Progenitor cell of endocrine pancreas (in vitro differentiated cells): Measurements from ENCODE around the gene FOXP1. TPM values are rescaled to one million over a fixed set of nuclear protein-coding genes. Genes with fewer than 3 reads are reported as not detected.

Source experiments
- DNase-seq: peaks from one replicate; pipeline ENCODE4 v3.0.0; 2021; ENCODE audit warnings: low spot score; ENCODE audit not compliant: unreplicated experiment
- H3K27ac Mint-ChIP-seq: 2 replicates; pipeline ENCODE4 v1.8.0; 2021; ENCODE audit warnings: mild to moderate bottlenecking, moderate library complexity, mixed read lengths
- H3K27me3 Mint-ChIP-seq: 2 replicates; pipeline ENCODE4 v1.8.0; 2021; ENCODE audit warnings: mixed read lengths
- H3K36me3 Mint-ChIP-seq: 2 replicates; pipeline ENCODE4 v1.8.0; 2022; ENCODE audit warnings: mixed read lengths; ENCODE audit not compliant: insufficient read depth
- H3K4me1 Mint-ChIP-seq: 2 replicates; pipeline ENCODE4 v1.8.0; 2021; ENCODE audit warnings: low read depth, mixed read lengths
- H3K4me3 Mint-ChIP-seq: 2 replicates; pipeline ENCODE4 v1.8.0; 2021; ENCODE audit warnings: low read depth, mild to moderate bottlenecking, moderate library complexity, mixed read lengths
- H3K9me3 Mint-ChIP-seq: 2 replicates; pipeline ENCODE4 v1.8.0; 2021; ENCODE audit warnings: low read depth, mixed read lengths
- total RNA-seq: library from RNA; stranded (reverse); gene quantifications from 2 replicates; pipeline ENCODE4 v1.2.1, GENCODE V29; 2021
- TF ChIP-seq, protein P1 (sequence below): fragments of 200-600 bp; sonication (generic); IDR thresholded peaks from one replicate; pipeline ENCODE4 v1.5.0; 2021; ENCODE audit warnings: antibody characterized with exemption, mild to moderate bottlenecking; ENCODE audit not compliant: unreplicated experiment

FOXP1 gene
- total RNA-seq, 1 donor from 2014 or later: 242 TPM

DNA sequence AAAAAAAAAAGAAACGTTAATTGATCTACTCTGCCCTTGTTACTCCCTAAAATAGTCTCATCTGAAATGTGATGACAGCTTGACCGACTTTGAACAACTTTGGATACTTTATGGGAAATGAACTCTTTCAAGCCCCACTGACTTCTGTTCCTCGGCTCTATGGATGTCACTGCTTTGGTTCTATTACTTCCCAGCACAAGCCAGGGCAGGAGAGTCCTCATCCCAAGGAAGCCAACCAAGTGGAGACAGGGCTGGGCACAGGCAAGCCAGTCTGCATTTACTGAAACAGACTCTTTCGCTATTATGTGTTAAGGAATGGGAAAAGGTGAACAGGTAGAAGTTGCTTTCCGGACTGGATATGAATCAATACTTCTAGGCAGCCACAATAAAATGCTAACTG, 444.0 kb downstream of the FOXP1 start:
- TF ChIP-seq, protein P1, sequence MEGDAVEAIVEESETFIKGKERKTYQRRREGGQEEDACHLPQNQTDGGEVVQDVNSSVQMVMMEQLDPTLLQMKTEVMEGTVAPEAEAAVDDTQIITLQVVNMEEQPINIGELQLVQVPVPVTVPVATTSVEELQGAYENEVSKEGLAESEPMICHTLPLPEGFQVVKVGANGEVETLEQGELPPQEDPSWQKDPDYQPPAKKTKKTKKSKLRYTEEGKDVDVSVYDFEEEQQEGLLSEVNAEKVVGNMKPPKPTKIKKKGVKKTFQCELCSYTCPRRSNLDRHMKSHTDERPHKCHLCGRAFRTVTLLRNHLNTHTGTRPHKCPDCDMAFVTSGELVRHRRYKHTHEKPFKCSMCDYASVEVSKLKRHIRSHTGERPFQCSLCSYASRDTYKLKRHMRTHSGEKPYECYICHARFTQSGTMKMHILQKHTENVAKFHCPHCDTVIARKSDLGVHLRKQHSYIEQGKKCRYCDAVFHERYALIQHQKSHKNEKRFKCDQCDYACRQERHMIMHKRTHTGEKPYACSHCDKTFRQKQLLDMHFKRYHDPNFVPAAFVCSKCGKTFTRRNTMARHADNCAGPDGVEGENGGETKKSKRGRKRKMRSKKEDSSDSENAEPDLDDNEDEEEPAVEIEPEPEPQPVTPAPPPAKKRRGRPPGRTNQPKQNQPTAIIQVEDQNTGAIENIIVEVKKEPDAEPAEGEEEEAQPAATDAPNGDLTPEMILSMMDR: no peak
- Mint-ChIP-seq H3K27ac (peak overlapping the region; percentile 71), H3K9me3 (peaks cover 4% of the 10 kb centered on the region), H3K4me1 (peaks cover 62% of the 10 kb centered on the region), H3K36me3 (peaks cover 6% of the 10 kb centered on the region), H3K4me3 (no peak overlapping the region), H3K27me3 (no peaks in the 10 kb centered on the region)
- no peak for DNase-seq

DNA sequence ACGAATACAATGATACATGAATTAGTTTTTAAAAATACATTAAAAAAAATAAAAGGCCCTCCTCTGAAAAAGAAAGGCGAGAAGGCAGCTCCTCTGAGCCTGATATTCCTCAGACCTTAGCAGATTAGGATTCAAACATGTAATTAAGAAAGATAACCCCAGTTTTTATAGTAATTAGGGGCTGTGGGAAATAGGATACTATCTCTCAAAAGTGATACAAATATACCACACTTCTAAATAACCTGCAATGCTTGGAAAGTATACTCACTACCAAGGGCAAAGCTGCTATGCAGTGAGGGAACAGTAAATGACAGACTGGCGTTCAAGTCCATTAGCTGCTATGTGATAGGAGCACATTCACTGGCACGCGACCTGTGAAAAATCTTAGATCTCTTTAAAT, 445.1 kb downstream of the FOXP1 start:
- Mint-ChIP-seq H3K27me3 (no peaks in the 10 kb centered on the region), H3K36me3 (peaks cover 6% of the 10 kb centered on the region), H3K4me3 (no peak overlapping the region), H3K27ac (no peak overlapping the region), H3K9me3 (peaks cover 4% of the 10 kb centered on the region), H3K4me1 (peaks cover 67% of the 10 kb centered on the region)
- TF ChIP-seq, protein P1: no peak
- no peak for DNase-seq

DNA sequence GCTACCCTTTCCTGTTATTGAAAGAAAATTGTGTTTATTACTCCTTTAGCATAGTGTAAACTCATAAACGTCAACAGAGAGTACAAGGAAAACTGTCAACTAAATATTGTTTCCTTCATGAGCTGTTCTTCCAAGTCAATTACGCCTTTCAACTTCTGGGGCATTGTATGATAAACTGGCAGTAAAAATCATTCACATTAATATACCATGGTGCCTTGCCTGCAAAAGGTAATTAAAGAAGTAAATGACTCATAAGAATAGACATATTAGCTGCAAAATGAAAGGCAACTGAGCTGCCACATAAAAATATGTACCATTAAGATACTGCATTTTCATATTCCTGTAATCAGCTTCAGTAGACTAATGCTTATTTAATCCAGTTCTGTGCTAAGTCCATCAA, 447.3 kb downstream of the FOXP1 start:
- H3K9me3 Mint-ChIP-seq: peaks cover 1% of the 10 kb centered on the region
- H3K4me1 Mint-ChIP-seq: peaks cover 72% of the 10 kb centered on the region
- peak overlapping the region; percentile 75 for H3K27ac Mint-ChIP-seq
- peaks cover 3% of the 10 kb centered on the region for H3K36me3 Mint-ChIP-seq
- DNase-seq: no peak
- H3K4me3 Mint-ChIP-seq: no peak overlapping the region
- H3K27me3 Mint-ChIP-seq: no peaks in the 10 kb centered on the region
- TF ChIP-seq, protein P1: no peak

DNA sequence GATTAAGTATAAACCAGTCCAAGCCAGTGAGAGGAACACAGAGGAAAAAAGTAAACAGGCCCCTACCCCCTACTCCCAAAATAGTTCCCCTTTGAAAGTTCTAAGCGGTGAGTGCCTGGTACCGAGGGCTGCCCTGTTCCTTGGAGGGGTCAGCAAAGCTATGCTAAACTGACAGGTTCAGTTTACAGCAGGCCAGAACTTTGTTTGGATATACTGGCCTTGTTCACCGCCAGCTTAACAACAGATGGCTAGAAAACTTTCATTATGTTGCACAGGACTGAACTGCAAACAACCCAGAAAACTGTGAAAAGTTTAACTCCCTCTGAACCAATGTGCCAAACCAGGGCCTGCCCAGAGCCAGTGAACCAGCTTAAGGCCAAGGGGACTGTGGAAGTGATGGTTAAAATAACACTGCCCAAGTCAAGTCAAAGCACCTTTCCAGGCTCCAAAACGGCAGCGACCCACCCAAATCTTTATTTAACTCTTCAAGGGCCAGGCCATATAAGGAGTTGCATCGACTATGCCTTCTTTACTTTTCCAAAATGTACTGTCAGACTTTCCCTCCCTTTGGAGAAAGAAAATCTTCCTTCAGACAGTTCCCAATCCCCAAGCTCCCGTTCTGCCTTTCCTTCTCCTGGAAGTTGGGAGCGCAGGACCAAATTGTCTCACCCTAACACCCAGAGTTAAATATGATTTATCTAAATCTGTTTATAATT, 448.0 kb downstream of the FOXP1 start:
- H3K36me3 Mint-ChIP-seq: peaks cover under 1% of the 10 kb centered on the region
- no peak for DNase-seq
- no peak overlapping the region for H3K4me3 Mint-ChIP-seq
- no peaks in the 10 kb centered on the region for H3K9me3 Mint-ChIP-seq
- TF ChIP-seq, protein P1: no peak
- H3K4me1 Mint-ChIP-seq: peaks cover 75% of the 10 kb centered on the region
- H3K27me3 Mint-ChIP-seq: no peaks in the 10 kb centered on the region
- peak overlapping the region; percentile 92 for H3K27ac Mint-ChIP-seq

DNA sequence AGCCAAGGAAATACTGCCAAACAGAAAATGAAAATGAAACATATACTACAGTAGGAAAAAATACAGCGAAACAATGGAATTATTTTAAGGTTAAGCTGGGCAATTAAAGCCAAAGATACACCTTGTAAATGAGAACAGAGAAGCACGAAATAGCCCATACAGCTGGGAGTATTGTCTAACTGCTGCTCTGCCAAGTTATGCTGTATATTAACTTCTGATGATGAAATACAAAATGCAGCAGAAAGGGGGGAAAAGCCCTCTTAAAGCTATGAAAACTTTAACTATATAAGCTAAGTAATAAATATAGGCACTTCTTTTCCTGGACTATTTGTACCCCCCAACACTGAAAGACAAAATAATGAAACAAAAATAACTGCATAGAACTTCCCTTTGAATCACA, 449.0 kb downstream of the FOXP1 start:
- Mint-ChIP-seq H3K27me3 (no peaks in the 10 kb centered on the region), H3K9me3 (no peaks in the 10 kb centered on the region), H3K4me1 (peaks cover 80% of the 10 kb centered on the region), H3K36me3 (no peaks in the 10 kb centered on the region), H3K27ac (peak overlapping the region; percentile 94), H3K4me3 (no peak overlapping the region)
- DNase-seq: no peak
- TF ChIP-seq, protein P1: no peak
